ENCODE data around the gene CLIC5. TPM values are rescaled to one million over a fixed set of nuclear protein-coding genes. Genes with fewer than 3 reads are reported as not detected.

CLIC5 gene
- total RNA-seq, 2 donors from 2014 or later: 1.6 to 3.3 TPM

DNA sequence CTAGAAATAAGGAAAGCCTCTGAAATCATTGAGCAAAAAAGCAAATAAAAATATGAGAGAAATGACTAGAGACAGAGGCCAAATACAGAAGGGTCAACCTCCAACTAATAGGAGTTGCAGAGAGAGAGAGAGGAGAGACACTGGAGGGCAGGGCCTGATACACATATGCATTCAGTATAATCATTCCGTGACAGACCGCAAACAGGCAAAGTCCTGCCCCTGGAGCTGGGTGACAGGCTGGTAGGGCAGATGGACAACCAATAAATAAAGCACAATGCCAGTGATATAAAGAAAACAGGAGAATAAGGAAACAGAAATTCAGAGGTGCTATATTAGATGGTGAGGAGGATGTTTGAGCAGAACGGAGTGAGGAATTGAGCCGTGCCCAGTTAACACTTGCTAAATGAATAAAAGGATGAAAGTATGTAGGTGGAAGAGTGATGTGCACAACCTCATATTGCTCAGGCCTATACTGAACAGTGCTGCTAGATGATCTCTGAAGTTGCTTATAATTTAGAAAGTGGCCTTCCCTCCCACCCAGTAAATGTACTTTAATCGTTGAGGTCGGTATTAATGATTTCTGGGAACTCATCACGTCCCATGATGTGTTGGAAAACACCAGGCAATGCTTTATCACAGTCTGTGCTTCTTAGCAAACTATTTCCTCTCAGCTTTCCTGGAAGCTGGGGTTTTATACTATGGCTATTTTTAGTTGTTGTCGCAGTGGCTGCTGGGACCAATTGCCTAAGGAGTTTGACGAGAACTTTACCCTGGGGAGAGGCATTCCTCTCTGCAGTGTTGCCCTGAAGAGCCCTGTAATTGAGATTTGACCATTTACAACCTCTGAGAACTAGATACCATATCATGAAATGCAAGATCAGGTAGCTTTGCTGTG lies 37.6 kb upstream of the CLIC5 start:
- intact Hi-C loops (cut with DNase I): no loop called here
- DNase-seq: peak in 1 of 4 donors; percentile 8
- no peak for TF ChIP-seq POLR2A (IDR thresholded peaks at IDR 0.05)
- TF ChIP-seq, protein P1, sequence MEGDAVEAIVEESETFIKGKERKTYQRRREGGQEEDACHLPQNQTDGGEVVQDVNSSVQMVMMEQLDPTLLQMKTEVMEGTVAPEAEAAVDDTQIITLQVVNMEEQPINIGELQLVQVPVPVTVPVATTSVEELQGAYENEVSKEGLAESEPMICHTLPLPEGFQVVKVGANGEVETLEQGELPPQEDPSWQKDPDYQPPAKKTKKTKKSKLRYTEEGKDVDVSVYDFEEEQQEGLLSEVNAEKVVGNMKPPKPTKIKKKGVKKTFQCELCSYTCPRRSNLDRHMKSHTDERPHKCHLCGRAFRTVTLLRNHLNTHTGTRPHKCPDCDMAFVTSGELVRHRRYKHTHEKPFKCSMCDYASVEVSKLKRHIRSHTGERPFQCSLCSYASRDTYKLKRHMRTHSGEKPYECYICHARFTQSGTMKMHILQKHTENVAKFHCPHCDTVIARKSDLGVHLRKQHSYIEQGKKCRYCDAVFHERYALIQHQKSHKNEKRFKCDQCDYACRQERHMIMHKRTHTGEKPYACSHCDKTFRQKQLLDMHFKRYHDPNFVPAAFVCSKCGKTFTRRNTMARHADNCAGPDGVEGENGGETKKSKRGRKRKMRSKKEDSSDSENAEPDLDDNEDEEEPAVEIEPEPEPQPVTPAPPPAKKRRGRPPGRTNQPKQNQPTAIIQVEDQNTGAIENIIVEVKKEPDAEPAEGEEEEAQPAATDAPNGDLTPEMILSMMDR (IDR thresholded peaks at IDR 0.05): no peak
- WGBS, 2 donors: 68 to 76% methylated on average over 9 of the region's 9 CpGs
- Histone ChIP-seq H3K27me3 (no peaks in the 10 kb centered on the region), H3K27ac (no peak overlapping the region), H3K4me1 (no peaks in the 10 kb centered on the region), H3K9me3 (no peaks in the 10 kb centered on the region), H3K4me3 (no peak overlapping the region), H3K36me3 (replicated peaks in 1 of 2; ENCODE audit: insufficient read depth in 1 of 2, low read depth in 2 of 2) (no peaks in the 10 kb centered on the region)
- ATAC-seq: peak; percentile 63

DNA sequence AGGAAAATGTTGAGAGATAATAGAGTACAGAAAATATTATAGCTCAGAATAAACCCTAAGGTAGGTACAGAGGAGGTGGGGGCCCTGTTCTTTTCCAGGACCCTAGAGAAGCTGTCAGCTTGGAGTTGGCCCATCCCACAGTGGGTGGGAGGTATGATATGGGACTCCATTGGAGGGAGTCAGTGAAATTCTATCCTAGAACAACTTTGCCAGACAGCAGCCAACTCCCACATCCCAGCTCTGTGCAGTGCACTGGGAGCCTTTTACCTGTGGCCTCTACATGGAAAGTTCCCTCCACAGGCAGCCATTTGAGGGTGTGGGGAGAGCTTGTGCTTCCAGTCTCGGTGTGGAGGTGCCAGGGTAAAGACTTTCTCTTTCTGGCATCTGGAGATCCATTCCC lies 36.8 kb upstream of the CLIC5 start:
- H3K27ac ChIP-seq: no peak overlapping the region
- ATAC-seq (no peak), DNase-seq (no peak)
- no peaks in the 10 kb centered on the region for H3K4me1 ChIP-seq
- TF ChIP-seq, protein P1 (IDR thresholded peaks at IDR 0.05): no peak
- TF ChIP-seq POLR2A (IDR thresholded peaks at IDR 0.05): no peak
- no peak overlapping the region for H3K4me3 ChIP-seq
- H3K27me3 ChIP-seq: no peaks in the 10 kb centered on the region
- no peaks in the 10 kb centered on the region for H3K9me3 ChIP-seq
- no peaks in the 10 kb centered on the region for H3K36me3 ChIP-seq (replicated peaks in 1 of 2; ENCODE audit: insufficient read depth in 1 of 2, low read depth in 2 of 2)
- intact Hi-C loops (cut with DNase I): no loop called here
- WGBS, 2 donors: 92 to 100% methylated on average over 1 of the region's 1 CpG

DNA sequence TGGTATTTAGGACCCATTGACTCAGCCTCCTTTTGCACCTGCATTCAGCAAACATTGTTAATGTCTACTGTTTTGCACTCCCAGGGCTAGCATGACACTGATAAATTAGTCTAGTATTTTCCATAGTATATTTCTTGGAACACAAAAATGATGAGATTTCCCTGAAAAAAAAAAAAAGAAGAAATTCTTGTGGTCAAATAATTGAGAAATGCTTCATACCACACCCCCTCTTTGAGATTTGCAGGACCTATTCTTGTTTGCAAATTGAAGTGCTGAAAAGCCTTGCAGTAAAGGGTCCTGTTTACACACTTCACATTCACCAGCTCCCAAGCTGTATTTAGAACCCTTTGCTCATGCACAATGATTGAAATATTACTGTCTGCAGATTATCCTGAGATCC lies 36.3 kb upstream of the CLIC5 start:
- Histone ChIP-seq H3K4me3 (no peak overlapping the region), H3K27me3 (no peaks in the 10 kb centered on the region), H3K27ac (no peak overlapping the region), H3K9me3 (no peaks in the 10 kb centered on the region), H3K36me3 (replicated peaks in 1 of 2; ENCODE audit: insufficient read depth in 1 of 2, low read depth in 2 of 2) (no peaks in the 10 kb centered on the region), H3K4me1 (no peaks in the 10 kb centered on the region)
- ATAC-seq (no peak), DNase-seq (no peak)
- TF ChIP-seq, protein P1 (IDR thresholded peaks at IDR 0.05): no peak
- TF ChIP-seq POLR2A (IDR thresholded peaks at IDR 0.05): no peak
- intact Hi-C loops (cut with DNase I): no loop called here

DNA sequence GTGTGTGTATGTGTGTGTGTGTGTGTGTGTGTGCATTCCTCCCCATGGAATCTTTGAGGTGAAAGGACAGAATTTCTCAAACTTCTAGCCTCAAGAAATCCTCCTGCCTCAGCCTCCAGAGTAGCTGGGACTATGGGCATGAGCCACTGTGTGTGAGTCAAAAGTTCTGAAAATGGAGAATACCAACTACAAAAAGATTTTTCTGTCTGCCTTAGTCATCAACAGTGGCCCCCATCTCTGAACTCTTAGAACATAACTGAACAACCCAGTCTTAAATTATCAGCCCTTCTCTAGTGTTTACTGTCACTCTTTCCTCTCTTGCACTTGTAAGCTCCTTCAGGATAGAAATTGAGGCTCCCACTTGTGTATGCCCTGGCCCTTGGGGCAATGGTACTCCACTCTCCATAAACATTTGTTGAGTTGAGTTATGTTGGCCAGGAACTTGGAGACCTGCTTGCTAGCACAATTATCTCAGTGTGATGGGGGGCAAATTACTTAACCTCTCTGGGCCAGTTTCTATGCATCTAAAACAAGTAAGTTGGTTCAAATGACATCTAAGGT lies 35.3 kb upstream of the CLIC5 start:
- H3K36me3 ChIP-seq (replicated peaks in 1 of 2; ENCODE audit: insufficient read depth in 1 of 2, low read depth in 2 of 2): no peaks in the 10 kb centered on the region
- H3K4me3 ChIP-seq: no peak overlapping the region
- H3K27me3 ChIP-seq: no peaks in the 10 kb centered on the region
- intact Hi-C loops (cut with DNase I): no loop called here
- no peak overlapping the region for H3K27ac ChIP-seq
- no peak for DNase-seq
- H3K9me3 ChIP-seq: no peaks in the 10 kb centered on the region
- ATAC-seq: no peak
- no peaks in the 10 kb centered on the region for H3K4me1 ChIP-seq
- no peak for TF ChIP-seq POLR2A (IDR thresholded peaks at IDR 0.05)
- TF ChIP-seq, protein P1 (IDR thresholded peaks at IDR 0.05): no peak
